CD14-positive monocyte (primary cell): ENCODE data around the gene CCDC178. TPM values are rescaled to one million over a fixed set of nuclear protein-coding genes. Genes with fewer than 3 reads are reported as not detected.

Source experiments
- DNase-seq, 3 donors: peaks; one replicate each; pipeline ENCODE4 v3.0.0-alpha.2; 2011 to 2022
- H2AFZ ChIP-seq: 2 replicates; pipeline ENCODE4 v1.6.0; 2012; ENCODE audit warnings: mild to moderate bottlenecking, low read depth, low read length, inconsistent platforms; ENCODE audit not compliant: insufficient read depth, poor library complexity, severe bottlenecking
- H3K27ac ChIP-seq, 2 donors: 1 replicate in 1 of 2; 2 replicates in 1 of 2; pipeline ENCODE4 v1.5.1; 2012 to 2013; ENCODE audit warnings: low read length in 2 of 2, control low read depth in 1 of 2, inconsistent platforms in 1 of 2, low read depth in 1 of 2, mild to moderate bottlenecking in 1 of 2
- H3K27me3 ChIP-seq, 2 donors: one replicate each; pipeline versions ENCODE4 v1.6.0 to v1.6.1; 2011 to 2013; ENCODE audit warnings: low read length in 2 of 2; ENCODE audit not compliant: control insufficient read depth in 2 of 2, insufficient read depth in 2 of 2
- H3K36me3 ChIP-seq, 2 donors: replicated peaks in 1 of 2; 1 replicate in 1 of 2; 2 replicates in 1 of 2; pipeline versions ENCODE4 v1.5.1 to v1.6.1; 2012 to 2013; ENCODE audit warnings: low read length in 2 of 2, control low read depth in 1 of 2, inconsistent platforms in 1 of 2, mild to moderate bottlenecking in 1 of 2; ENCODE audit not compliant: insufficient read depth in 2 of 2, control insufficient read depth in 1 of 2
- H3K4me1 ChIP-seq, 2 donors: 1 replicate in 1 of 2; 2 replicates in 1 of 2; pipeline versions ENCODE4 v1.5.1 to v1.6.1; 2012 to 2013; ENCODE audit warnings: low read length in 2 of 2, control low read depth in 1 of 2, inconsistent platforms in 1 of 2, mild to moderate bottlenecking in 1 of 2, moderate library complexity in 1 of 2; ENCODE audit not compliant: insufficient read depth in 2 of 2, control insufficient read depth in 1 of 2
- H3K4me2 ChIP-seq: replicated peaks from 2 replicates; pipeline ENCODE3; 2012; ENCODE audit warnings: low read length, moderate library complexity, mild to moderate bottlenecking; ENCODE audit not compliant: poor library complexity, severe bottlenecking; ENCODE audit errors: extremely low read depth
- H3K4me3 ChIP-seq, 3 experiments: fragments of 200-600 bp in 1 of 3; sonication (generic) in 1 of 3; replicated peaks in 1 of 3; 1 replicate in 2 of 3; 2 replicates in 1 of 3; pipeline ENCODE4 v1.5.1; 2011 to 2013; ENCODE audit warnings: low read length in 3 of 3, mild to moderate bottlenecking in 3 of 3, control low read depth in 2 of 3, low read depth in 2 of 3, inconsistent platforms in 1 of 3, moderate library complexity in 1 of 3
- H3K79me2 ChIP-seq: 2 replicates; pipeline ENCODE4 v1.6.0; 2012; ENCODE audit warnings: mild to moderate bottlenecking, control low read depth, inconsistent platforms, low read length, moderate library complexity; ENCODE audit not compliant: insufficient read depth
- H3K9ac ChIP-seq: 2 replicates; pipeline ENCODE4 v1.6.0; 2017; ENCODE audit warnings: low read length, mild to moderate bottlenecking; ENCODE audit not compliant: insufficient read depth, poor library complexity, severe bottlenecking
- H3K9me3 ChIP-seq, 2 donors: replicated peaks in 1 of 2; 1 replicate in 1 of 2; 2 replicates in 1 of 2; pipeline versions ENCODE4 v1.5.1 to v1.6.1; 2012 to 2013; ENCODE audit warnings: low read length in 2 of 2, control low read depth in 1 of 2; ENCODE audit not compliant: control insufficient read depth in 1 of 2, insufficient read depth in 1 of 2
- H4K20me1 ChIP-seq: 2 replicates; pipeline ENCODE4 v1.6.0; 2012; ENCODE audit warnings: mild to moderate bottlenecking, low read length, control low read depth, moderate library complexity; ENCODE audit not compliant: insufficient read depth
- H3K27ac Mint-ChIP-seq, 7 donors: one replicate each; pipeline ENCODE4 v1.8.0; 2020; ENCODE audit warnings: mild to moderate bottlenecking in 7 of 7, mixed read lengths in 7 of 7, moderate library complexity in 6 of 7, inconsistent platforms in 2 of 7
- H3K27me3 Mint-ChIP-seq, 3 donors: one replicate each; pipeline ENCODE4 v1.8.0; 2021 to 2022; ENCODE audit warnings: low read depth in 3 of 3, mild to moderate bottlenecking in 3 of 3, mixed read lengths in 3 of 3, moderate library complexity in 3 of 3, inconsistent platforms in 1 of 3
- H3K36me3 Mint-ChIP-seq, 2 donors: one replicate each; pipeline ENCODE4 v1.8.0; 2020; ENCODE audit warnings: mixed read lengths in 2 of 2, inconsistent platforms in 1 of 2, mild to moderate bottlenecking in 1 of 2
- H3K4me1 Mint-ChIP-seq: one replicate; pipeline ENCODE4 v1.8.0; 2020; ENCODE audit warnings: mild to moderate bottlenecking, mixed read lengths
- H3K4me3 Mint-ChIP-seq, 2 donors: one replicate each; pipeline ENCODE4 v1.8.0; 2020; ENCODE audit warnings: mild to moderate bottlenecking in 2 of 2, mixed read lengths in 2 of 2, moderate library complexity in 1 of 2
- H3K9me3 Mint-ChIP-seq, 7 donors: one replicate each; pipeline ENCODE4 v1.8.0; 2020 to 2022; ENCODE audit warnings: mixed read lengths in 7 of 7, mild to moderate bottlenecking in 6 of 7, moderate library complexity in 6 of 7, inconsistent platforms in 2 of 7
- CTCF ChIP-seq: fragments of 200-600 bp; IDR thresholded peaks from one replicate; pipeline ENCODE4 v1.8.0; 2022; ENCODE audit warnings: antibody characterized with exemption, mild to moderate bottlenecking
- WGBS: methylation state at CpG from one replicate; pipeline ENCODE4 v1.1.5; 2013; ENCODE audit warnings: missing lambda C conversion rate; ENCODE audit not compliant: insufficient coverage; 5-methylcytosine and 5-hydroxymethylcytosine counted together
- intact Hi-C, 2 donors: fragments of 100-400 bp; cut with micrococcal nuclease; formaldehyde crosslinking; loops; one replicate each; pipeline versions ENCODE4 v1.15.0 to v1.15.1; 2023
- polyA plus RNA-seq, 3 donors: library from polyadenylated mRNA; depleted of rRNA in 1 of 3; unstranded in 2 of 3; stranded (reverse) in 1 of 3; fragments of 300-500 nt in 2 of 3; fragments of >200 nt in 1 of 3; fragmentation: Illumina TruSeq in 2 of 3; gene quantifications; 1 replicate in 2 of 3; 2 replicates in 1 of 3; pipeline ENCODE4 v1.2.3, GENCODE V29; 2012 to 2021

The CCDC178 gene
- polyA plus RNA-seq, 3 donors: not detected

DNA sequence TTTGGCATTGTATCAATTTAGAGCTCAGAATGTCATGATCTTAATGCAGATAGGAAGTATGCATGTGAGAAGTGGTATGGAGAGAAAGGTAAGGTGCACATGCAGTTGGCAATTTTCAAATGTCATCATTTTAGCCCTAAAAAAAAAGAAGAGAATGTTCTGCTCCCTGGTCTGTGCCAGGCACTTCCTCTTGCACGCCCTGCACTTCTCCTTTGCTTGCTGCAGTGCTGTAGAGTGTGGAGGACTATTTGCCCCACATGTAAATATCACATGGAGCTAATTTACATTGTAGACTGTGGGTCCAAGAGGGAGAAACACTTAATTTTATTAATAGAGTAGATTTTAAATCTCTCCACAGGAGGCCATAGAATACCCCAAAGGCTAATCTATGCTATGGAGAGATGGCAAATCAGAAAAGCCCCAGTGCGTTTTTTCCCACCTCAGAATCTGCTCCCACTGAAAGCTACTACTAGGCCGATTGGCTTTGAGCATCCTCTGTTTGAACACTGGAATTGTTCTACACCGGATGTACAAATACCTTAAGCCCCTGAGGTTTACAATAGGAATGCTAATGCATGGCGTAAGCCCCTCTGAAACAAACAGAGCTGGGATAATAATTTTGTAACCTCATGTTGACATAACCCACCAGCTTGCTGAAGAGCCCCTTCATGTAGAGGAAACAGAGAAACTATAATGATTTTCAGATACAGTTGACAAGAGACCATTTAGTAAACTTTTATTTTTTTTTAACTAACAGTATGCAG is 530.5 kb downstream of the CCDC178 start:
- no peak overlapping the region for H3K4me3 Mint-ChIP-seq
- no peaks in the 10 kb centered on the region for H3K79me2 ChIP-seq
- no peak overlapping the region for H3K27ac Mint-ChIP-seq
- no peaks in the 10 kb centered on the region for H3K4me1 ChIP-seq
- no peak overlapping the region for H3K27ac ChIP-seq
- no peak overlapping the region for H3K4me3 ChIP-seq
- intact Hi-C loops: no loop called here
- DNase-seq: no peak
- no peaks in the 10 kb centered on the region for H3K36me3 ChIP-seq
- peaks cover 0 to 4% (median 0%) of the 10 kb centered on the region in 3 donors for H3K27me3 Mint-ChIP-seq
- no peaks in the 10 kb centered on the region for H3K27me3 ChIP-seq
- H2AFZ ChIP-seq: no peak overlapping the region
- TF ChIP-seq CTCF: no peak
- H4K20me1 ChIP-seq: no peaks in the 10 kb centered on the region
- H3K9me3 ChIP-seq: no peaks in the 10 kb centered on the region
- H3K9ac ChIP-seq: no peak overlapping the region
- H3K9me3 Mint-ChIP-seq: peaks cover 3 to 10% (median 5%) of the 10 kb centered on the region in 7 donors
- no peaks in the 10 kb centered on the region for H3K4me1 Mint-ChIP-seq
- WGBS: 100% methylated on average over 2 of the region's 5 CpGs
- no peak overlapping the region for H3K4me2 ChIP-seq
- no peaks in the 10 kb centered on the region for H3K36me3 Mint-ChIP-seq

GRCh38 chr18:32908424-32908805 is 532.1 kb downstream of the CCDC178 start:
- 91% methylated on average over 5 of the region's 7 CpGs for WGBS
- H3K4me3 Mint-ChIP-seq: no peak overlapping the region
- DNase-seq: no peak

More at GRCh38 chr18:32908424-32908805, 532.1 kb downstream of the CCDC178 start:
- Mint-ChIP-seq H3K36me3 (no peaks in the 10 kb centered on the region), H3K27ac (no peak overlapping the region), H3K9me3 (peaks cover 3 to 11% (median 5%) of the 10 kb centered on the region in 7 donors), H3K27me3 (peaks cover 0 to 4% (median 0%) of the 10 kb centered on the region in 3 donors), H3K4me1 (no peaks in the 10 kb centered on the region)
- no peaks in the 10 kb centered on the region for H3K79me2 ChIP-seq
- no peaks in the 10 kb centered on the region for H4K20me1 ChIP-seq
- H2AFZ ChIP-seq: no peak overlapping the region
- no peak overlapping the region for H3K27ac ChIP-seq
- no peaks in the 10 kb centered on the region for H3K36me3 ChIP-seq
- no peaks in the 10 kb centered on the region for H3K4me1 ChIP-seq
- TF ChIP-seq CTCF: no peak
- no peaks in the 10 kb centered on the region for H3K27me3 ChIP-seq
- intact Hi-C loops: no loop called here
- no peaks in the 10 kb centered on the region for H3K9me3 ChIP-seq
- no peak overlapping the region for H3K4me2 ChIP-seq
- H3K4me3 ChIP-seq: no peak overlapping the region
- no peak overlapping the region for H3K9ac ChIP-seq
